ENCODE measurements around the gene DNAJB11. TPM values are rescaled to one million over a fixed set of nuclear protein-coding genes. Genes with fewer than 3 reads are reported as not detected.

DNAJB11 gene
- total RNA-seq, 1 donor from 2014 or later, result 63.6 TPM

DNA sequence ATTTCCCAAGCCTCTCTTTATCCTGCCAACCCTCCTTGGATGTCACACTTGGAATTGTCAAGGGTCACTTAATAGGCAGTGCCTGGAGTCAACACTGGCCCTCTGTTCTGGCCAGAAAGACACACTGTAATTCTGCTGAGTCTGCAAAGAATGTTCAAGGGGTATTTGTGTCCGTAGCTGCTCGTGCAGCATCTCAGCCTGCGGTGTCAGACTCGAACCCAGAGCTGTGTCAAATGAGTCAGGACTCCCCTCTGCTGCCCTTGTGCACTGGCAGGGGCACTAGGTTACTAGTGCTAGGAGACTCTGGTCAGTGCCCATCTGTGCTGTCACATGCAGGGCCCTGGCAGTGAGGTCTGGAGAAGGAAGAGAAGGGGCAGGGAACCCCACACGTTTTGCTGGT is 41.5 kb downstream of the DNAJB11 start:
- no peak for DNase-seq (ENCODE audit: low spot score)
- Mint-ChIP-seq H3K27ac (ENCODE audit: unreplicated experiment) (no peak overlapping the region), H3K4me3 (ENCODE audit: unreplicated experiment) (no peak overlapping the region), H3K9me3 (ENCODE audit: low read depth) (no peaks in the 10 kb centered on the region), H3K36me3 (ENCODE audit: low read depth) (no peaks in the 10 kb centered on the region), H3K4me1 (ENCODE audit: low read depth) (peaks cover 30% of the 10 kb centered on the region), H3K27me3 (ENCODE audit: low read depth) (peaks cover 7% of the 10 kb centered on the region)
- TF ChIP-seq CTCF (IDR thresholded peaks at IDR 0.05), result no peak

GRCh38 chr3:186612721-186613636 is 42.5 kb downstream of the DNAJB11 start, which contains the start of gene AHSG:
TSS of gene AHSG (plus strand) at chr3:186613060. CDS start at chr3:186613142, 82 bp downstream.
- no peak within 1 kb of the TSS for H3K27ac Mint-ChIP-seq (ENCODE audit: unreplicated experiment)
- H3K4me1 Mint-ChIP-seq (ENCODE audit: low read depth), result peaks cover 38% of the 10 kb centered on the region
- no peak for TF ChIP-seq CTCF (IDR thresholded peaks at IDR 0.05)
- peaks cover 9% of the 10 kb centered on the region for H3K27me3 Mint-ChIP-seq (ENCODE audit: low read depth)
- no peak for DNase-seq (ENCODE audit: low spot score)
- H3K4me3 Mint-ChIP-seq (ENCODE audit: unreplicated experiment), result no peak within 1 kb of the TSS
- no peaks in the 10 kb centered on the region for H3K36me3 Mint-ChIP-seq (ENCODE audit: low read depth)
- H3K9me3 Mint-ChIP-seq (ENCODE audit: low read depth), result no peaks in the 10 kb centered on the region

DNA sequence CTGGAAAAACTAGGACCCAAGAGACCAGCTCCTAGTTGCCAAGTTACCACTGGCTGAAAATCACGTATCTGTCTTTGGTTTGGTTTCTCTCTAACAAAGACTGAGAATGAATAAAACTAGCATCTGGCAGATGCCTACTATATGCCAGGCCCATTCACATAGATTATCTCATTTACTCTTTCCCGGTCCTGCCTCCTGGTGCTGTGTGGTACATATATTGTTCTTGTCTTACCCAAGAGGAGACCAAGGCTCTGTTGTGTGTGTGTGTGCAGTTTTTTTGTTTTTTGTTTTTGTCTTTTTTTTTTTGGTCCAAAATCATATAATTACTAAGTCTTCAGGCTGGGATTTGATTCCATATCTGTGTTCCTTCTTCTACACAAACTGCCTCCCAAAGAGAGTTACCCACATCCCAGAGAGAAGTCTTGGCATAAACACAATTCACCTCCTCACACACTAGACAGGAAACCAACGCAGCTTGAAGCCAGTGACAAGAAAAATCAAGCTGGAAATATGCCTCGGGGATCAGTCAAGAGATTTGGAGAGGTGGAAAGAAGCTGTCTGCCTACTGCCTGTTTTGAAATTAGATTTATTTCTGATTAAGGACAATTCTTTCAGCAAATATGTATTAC is 43.2 kb downstream of the DNAJB11 start:
- Mint-ChIP-seq H3K27ac (ENCODE audit: unreplicated experiment) (no peak overlapping the region), H3K4me1 (ENCODE audit: low read depth) (peaks cover 38% of the 10 kb centered on the region), H3K36me3 (ENCODE audit: low read depth) (no peaks in the 10 kb centered on the region), H3K27me3 (ENCODE audit: low read depth) (peaks cover 9% of the 10 kb centered on the region), H3K4me3 (ENCODE audit: unreplicated experiment) (no peak overlapping the region), H3K9me3 (ENCODE audit: low read depth) (no peaks in the 10 kb centered on the region)
- TF ChIP-seq CTCF (IDR thresholded peaks at IDR 0.05), result no peak
- no peak for DNase-seq (ENCODE audit: low spot score)

- Mint-ChIP-seq H3K9me3 (ENCODE audit: low read depth) (no peaks in the 10 kb centered on the region), H3K27ac (ENCODE audit: unreplicated experiment) (no peak overlapping the region), H3K36me3 (ENCODE audit: low read depth) (no peaks in the 10 kb centered on the region), H3K4me1 (ENCODE audit: low read depth) (peaks cover 38% of the 10 kb centered on the region), H3K27me3 (ENCODE audit: low read depth) (peaks cover 9% of the 10 kb centered on the region), H3K4me3 (ENCODE audit: unreplicated experiment) (no peak overlapping the region)
- DNase-seq (ENCODE audit: low spot score), result no peak
- no peak for TF ChIP-seq CTCF (IDR thresholded peaks at IDR 0.05)
Measured at GRCh38 chr3:186614266-186614596, 43.7 kb downstream of the DNAJB11 start.

DNA sequence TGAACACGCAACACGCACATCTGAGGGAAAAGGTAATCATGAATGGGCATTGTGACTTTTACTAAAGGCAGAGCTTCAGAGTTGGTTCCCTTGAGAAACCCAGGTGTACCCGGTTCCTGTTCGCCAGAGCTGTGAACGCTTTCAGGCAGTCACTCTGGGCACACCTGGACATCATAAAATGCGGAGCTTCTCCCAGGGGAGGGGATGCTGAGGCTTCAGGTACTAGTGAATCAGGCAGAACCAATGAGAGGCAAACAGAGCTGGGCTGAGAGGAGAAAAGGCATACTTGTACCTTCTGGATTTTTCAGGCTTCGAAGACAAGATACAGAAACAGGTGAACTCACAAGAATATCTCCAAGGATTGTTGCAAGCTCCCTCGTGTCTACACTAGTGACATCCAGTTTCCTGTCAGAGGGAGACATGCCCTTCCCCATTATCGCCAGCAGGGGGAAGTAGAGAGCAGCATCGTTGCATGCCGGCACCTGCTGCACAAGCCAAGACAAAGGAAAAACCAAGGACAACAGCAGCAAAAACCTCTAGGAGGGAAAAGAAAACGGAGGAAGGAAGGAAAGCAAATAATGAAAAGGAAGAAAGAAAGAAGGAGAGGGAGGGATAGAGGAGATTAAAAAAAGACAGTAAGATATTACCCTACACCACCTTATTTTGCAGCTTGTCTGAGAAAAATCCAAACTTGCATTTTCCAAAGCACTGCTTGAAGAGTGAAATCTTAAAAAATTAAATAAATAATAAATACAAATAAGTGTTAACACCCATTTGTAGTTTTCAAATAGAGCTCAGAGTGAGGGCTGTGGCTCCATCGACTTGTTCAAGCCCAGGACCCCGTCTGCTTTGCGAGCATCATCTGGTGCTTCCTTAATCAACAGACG is 44.3 kb downstream of the DNAJB11 start:
- Mint-ChIP-seq H3K9me3 (ENCODE audit: low read depth) (no peaks in the 10 kb centered on the region), H3K4me1 (ENCODE audit: low read depth) (peaks cover 38% of the 10 kb centered on the region), H3K36me3 (ENCODE audit: low read depth) (no peaks in the 10 kb centered on the region), H3K4me3 (ENCODE audit: unreplicated experiment) (no peak overlapping the region), H3K27me3 (ENCODE audit: low read depth) (peaks cover 9% of the 10 kb centered on the region), H3K27ac (ENCODE audit: unreplicated experiment) (peak overlapping the region; percentile 52)
- TF ChIP-seq CTCF (IDR thresholded peaks at IDR 0.05), result peak; percentile 97
- DNase-seq (ENCODE audit: low spot score), result no peak

All from chondrocyte (in vitro differentiated cells).